ENCODE data around the gene DUSP15. TPM values are rescaled to one million over a fixed set of nuclear protein-coding genes. Genes with fewer than 3 reads are reported as not detected.
A peak's percentile ranks its signal among the peaks of the same experiment; 100 is the strongest.

The DUSP15 gene
- total RNA-seq, 1 donor from 2014 or later, result 2.1 TPM

DNA sequence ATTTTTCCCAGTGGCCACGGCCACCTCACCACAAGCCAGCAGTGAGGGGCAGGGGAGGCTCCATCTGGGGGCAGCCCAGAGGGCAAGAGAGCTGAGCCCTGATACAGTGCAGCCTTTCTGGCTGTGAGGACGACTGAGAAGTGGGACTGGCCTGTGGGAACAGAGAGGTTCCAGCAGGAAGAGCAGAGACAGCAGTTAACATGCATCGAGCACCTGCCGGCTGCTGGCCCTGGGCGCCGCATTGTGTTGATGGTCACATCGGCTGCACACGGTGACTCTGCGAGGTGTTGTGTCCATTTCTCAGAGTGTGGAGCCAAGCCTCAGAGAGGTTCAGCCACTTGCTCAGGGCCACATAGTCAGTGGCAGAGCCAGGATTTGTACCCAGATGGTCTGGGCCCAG lies 34.8 kb downstream of the DUSP15 start:
- Mint-ChIP-seq H3K4me3 (ENCODE audit: unreplicated experiment) (no peak overlapping the region), H3K27ac (ENCODE audit: unreplicated experiment) (no peak overlapping the region), H3K27me3 (ENCODE audit: unreplicated experiment) (peaks cover 2% of the 10 kb centered on the region), H3K4me1 (ENCODE audit: unreplicated experiment) (peaks cover 6% of the 10 kb centered on the region), H3K9me3 (ENCODE audit: unreplicated experiment) (no peaks in the 10 kb centered on the region), H3K36me3 (ENCODE audit: low read depth, unreplicated experiment) (no peaks in the 10 kb centered on the region)
- no peak for DNase-seq (ENCODE audit: low spot score)
- TF ChIP-seq, protein P1, sequence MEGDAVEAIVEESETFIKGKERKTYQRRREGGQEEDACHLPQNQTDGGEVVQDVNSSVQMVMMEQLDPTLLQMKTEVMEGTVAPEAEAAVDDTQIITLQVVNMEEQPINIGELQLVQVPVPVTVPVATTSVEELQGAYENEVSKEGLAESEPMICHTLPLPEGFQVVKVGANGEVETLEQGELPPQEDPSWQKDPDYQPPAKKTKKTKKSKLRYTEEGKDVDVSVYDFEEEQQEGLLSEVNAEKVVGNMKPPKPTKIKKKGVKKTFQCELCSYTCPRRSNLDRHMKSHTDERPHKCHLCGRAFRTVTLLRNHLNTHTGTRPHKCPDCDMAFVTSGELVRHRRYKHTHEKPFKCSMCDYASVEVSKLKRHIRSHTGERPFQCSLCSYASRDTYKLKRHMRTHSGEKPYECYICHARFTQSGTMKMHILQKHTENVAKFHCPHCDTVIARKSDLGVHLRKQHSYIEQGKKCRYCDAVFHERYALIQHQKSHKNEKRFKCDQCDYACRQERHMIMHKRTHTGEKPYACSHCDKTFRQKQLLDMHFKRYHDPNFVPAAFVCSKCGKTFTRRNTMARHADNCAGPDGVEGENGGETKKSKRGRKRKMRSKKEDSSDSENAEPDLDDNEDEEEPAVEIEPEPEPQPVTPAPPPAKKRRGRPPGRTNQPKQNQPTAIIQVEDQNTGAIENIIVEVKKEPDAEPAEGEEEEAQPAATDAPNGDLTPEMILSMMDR (IDR thresholded peaks at IDR 0.05; ENCODE audit: unreplicated experiment), result no peak

DNA sequence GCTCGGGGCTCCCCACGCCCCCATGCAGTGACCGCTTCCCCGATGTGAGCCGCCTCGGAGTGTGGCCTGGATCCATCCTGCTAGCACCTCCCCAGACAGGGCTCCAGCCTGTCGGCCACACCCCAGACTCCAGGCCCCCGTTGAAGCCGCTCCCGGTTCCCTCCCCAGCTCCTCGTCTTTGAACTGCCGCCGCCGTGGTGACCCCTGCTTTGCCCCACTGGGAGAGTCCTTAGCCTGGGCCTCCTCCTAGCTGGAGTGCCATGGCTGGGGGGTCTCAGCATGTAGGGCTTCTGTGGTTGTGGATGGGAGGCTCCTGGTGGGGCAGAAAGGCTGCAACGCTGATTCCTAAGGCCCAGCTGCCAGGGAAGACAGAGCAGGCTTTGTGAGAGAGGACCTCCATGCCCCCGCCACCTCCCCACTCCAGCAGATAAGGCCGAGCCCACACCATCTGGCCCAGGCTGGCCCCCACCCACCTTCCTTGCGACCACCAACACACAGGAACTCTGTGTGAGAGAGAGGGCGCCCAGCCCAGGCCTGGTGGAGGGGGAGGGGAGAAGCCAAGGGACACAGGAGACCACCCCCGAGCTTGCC lies 36.3 kb downstream of the DUSP15 start:
- Mint-ChIP-seq H3K27ac (ENCODE audit: unreplicated experiment) (no peak overlapping the region), H3K36me3 (ENCODE audit: low read depth, unreplicated experiment) (no peaks in the 10 kb centered on the region), H3K9me3 (ENCODE audit: unreplicated experiment) (no peaks in the 10 kb centered on the region), H3K27me3 (ENCODE audit: unreplicated experiment) (peaks cover 7% of the 10 kb centered on the region), H3K4me1 (ENCODE audit: unreplicated experiment) (peaks cover 20% of the 10 kb centered on the region), H3K4me3 (ENCODE audit: unreplicated experiment) (no peak overlapping the region)
- DNase-seq (ENCODE audit: low spot score), result no peak
- TF ChIP-seq, protein P1 (IDR thresholded peaks at IDR 0.05; ENCODE audit: unreplicated experiment), result no peak

DNA sequence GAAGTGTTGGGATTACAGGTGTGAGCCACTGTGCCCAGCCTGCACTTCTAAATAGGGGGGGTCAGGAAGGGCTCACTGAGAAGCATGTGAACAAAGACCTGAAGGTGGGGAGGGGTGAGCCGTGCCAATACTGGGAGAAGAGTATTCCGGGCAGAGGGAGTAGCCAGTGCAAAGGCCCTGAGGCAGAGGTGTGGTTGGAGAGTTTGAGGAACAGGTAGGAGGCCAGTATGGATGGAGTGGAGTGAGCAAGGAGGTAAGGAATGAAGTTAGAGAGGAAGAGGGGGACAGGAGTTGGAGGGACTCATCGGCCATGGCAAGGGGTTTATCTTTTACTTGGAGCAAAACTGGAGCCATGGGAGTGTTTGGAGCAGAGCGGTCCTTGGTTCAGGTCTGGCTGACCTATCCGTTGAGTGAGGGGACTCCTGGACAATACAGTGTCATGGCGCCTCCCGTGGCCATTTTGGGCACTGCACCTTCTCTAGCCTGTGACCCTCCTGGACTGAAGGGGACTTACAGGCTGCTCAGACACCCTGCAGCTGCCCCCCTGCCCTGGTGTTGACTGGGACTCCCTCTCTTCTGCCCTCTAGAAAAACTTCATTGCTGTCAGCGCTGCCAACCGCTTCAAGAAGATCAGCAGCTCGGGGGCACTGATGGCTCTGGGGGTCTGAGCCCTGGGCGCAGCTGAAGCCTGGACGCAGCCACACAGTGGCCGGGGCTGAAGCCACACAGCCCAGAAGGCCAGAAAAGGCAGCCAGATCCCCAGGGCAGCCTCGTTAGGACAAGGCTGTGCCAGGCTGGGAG lies 37.0 kb downstream of the DUSP15 start:
- H3K27me3 Mint-ChIP-seq (ENCODE audit: unreplicated experiment), result peaks cover 7% of the 10 kb centered on the region
- TF ChIP-seq, protein P1 (IDR thresholded peaks at IDR 0.05; ENCODE audit: unreplicated experiment), result peak; percentile 93
- H3K9me3 Mint-ChIP-seq (ENCODE audit: unreplicated experiment), result no peaks in the 10 kb centered on the region
- H3K4me3 Mint-ChIP-seq (ENCODE audit: unreplicated experiment), result no peak overlapping the region
- peaks cover 3% of the 10 kb centered on the region for H3K36me3 Mint-ChIP-seq (ENCODE audit: low read depth, unreplicated experiment)
- DNase-seq (ENCODE audit: low spot score), result peak; percentile 94
- H3K27ac Mint-ChIP-seq (ENCODE audit: unreplicated experiment), result no peak overlapping the region
- H3K4me1 Mint-ChIP-seq (ENCODE audit: unreplicated experiment), result peaks cover 27% of the 10 kb centered on the region

DNA sequence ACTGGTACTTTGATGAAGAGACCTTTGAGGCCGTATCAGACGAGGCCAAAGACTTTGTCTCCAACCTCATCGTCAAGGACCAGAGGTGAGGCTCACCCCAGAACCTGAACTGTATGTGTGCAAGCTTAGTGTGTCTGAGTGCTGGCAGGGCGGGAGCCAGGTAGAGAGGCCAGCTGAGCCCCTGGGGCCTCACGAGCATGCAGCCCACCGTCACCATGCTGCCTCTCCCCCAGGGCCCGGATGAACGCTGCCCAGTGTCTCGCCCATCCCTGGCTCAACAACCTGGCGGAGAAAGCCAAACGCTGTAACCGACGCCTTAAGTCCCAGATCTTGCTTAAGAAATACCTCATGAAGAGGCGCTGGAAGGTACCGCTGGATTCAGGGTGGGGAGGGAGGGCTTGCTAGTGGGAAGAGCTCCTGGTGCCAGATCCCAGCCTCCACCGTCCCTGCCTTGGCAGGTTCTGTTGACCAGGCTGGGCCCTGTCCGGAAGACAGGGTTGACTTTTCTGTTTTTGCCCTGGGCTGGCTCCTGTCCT lies 38.5 kb downstream of the DUSP15 start:
- no peak overlapping the region for H3K4me3 Mint-ChIP-seq (ENCODE audit: unreplicated experiment)
- H3K27ac Mint-ChIP-seq (ENCODE audit: unreplicated experiment), result no peak overlapping the region
- no peaks in the 10 kb centered on the region for H3K9me3 Mint-ChIP-seq (ENCODE audit: unreplicated experiment)
- peaks cover 27% of the 10 kb centered on the region for H3K4me1 Mint-ChIP-seq (ENCODE audit: unreplicated experiment)
- no peak for DNase-seq (ENCODE audit: low spot score)
- H3K36me3 Mint-ChIP-seq (ENCODE audit: low read depth, unreplicated experiment), result peaks cover 4% of the 10 kb centered on the region
- TF ChIP-seq, protein P1 (IDR thresholded peaks at IDR 0.05; ENCODE audit: unreplicated experiment), result no peak
- peaks cover 7% of the 10 kb centered on the region for H3K27me3 Mint-ChIP-seq (ENCODE audit: unreplicated experiment)

DNA sequence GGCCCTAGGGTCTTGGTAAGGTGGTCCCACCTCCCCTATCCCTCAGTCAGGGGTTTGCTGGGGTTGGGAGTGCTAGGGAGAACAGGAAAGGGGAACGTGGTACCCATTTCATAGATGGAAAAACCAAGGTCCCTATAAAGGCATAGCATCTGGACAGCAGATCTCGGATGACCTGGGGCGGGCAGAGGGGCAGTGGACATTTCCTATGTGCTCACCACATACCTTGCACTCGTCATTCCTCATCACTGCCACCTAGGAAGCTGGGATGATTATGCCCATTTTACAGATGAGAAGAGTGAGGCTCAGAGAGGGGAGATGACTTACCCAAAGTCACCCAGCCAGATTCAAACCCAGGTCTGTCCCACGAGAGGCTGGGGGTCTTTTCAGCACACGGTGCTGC lies 39.1 kb downstream of the DUSP15 start:
- Mint-ChIP-seq H3K9me3 (ENCODE audit: unreplicated experiment) (no peaks in the 10 kb centered on the region), H3K27ac (ENCODE audit: unreplicated experiment) (no peak overlapping the region)

More for the DNA sequence above, 39.1 kb downstream of the DUSP15 start:
- H3K4me3 Mint-ChIP-seq (ENCODE audit: unreplicated experiment), result no peak overlapping the region
- peaks cover 4% of the 10 kb centered on the region for H3K36me3 Mint-ChIP-seq (ENCODE audit: low read depth, unreplicated experiment)
- H3K4me1 Mint-ChIP-seq (ENCODE audit: unreplicated experiment), result peaks cover 27% of the 10 kb centered on the region
- peaks cover 7% of the 10 kb centered on the region for H3K27me3 Mint-ChIP-seq (ENCODE audit: unreplicated experiment)
- DNase-seq (ENCODE audit: low spot score), result no peak
- TF ChIP-seq, protein P1 (IDR thresholded peaks at IDR 0.05; ENCODE audit: unreplicated experiment), result no peak
